GM19023 (cell line): Measurements from ENCODE around the gene RAB43.
"Not testable (repeated sequence)": the region's sequence is repeated elsewhere in the genome, so short reads cannot be mapped to it uniquely, and the experiment has no call there.

Source experiments
- ATAC-seq: cut with Tn5 transposase; IDR thresholded peaks from one replicate; pipeline ENCODE4 v1.9.1; 2021; ENCODE audit warnings: mild to moderate bottlenecking, moderate library complexity; ENCODE audit not compliant: unreplicated experiment

Gene RAB43

GRCh38 chr3:129100274-129100673 is 21.3 kb downstream of the RAB43 start:
- no peak for ATAC-seq

GRCh38 chr3:129095285-129095684 is 26.3 kb downstream of the RAB43 start:
- no peak for ATAC-seq

GRCh38 chr3:129088312-129088711 is 33.3 kb downstream of the RAB43 start:
- ATAC-seq = not testable (repeated sequence)

- ATAC-seq = not testable (repeated sequence)
Observed at GRCh38 chr3:129087904-129088303, 33.7 kb downstream of the RAB43 start.

GRCh38 chr3:129087138-129087702 is 34.4 kb downstream of the RAB43 start:
- ATAC-seq = no peak

GRCh38 chr3:129085818-129086217 is 35.8 kb downstream of the RAB43 start:
- no peak for ATAC-seq

- ATAC-seq = no peak
Observed at GRCh38 chr3:129085165-129085715, 36.4 kb downstream of the RAB43 start.

- no peak for ATAC-seq
Observed at GRCh38 chr3:129084501-129084900, 37.1 kb downstream of the RAB43 start.

GRCh38 chr3:129082026-129082425 is 39.6 kb downstream of the RAB43 start:
- no peak for ATAC-seq

- no peak for ATAC-seq
Observed at GRCh38 chr3:129081503-129081902, 40.1 kb downstream of the RAB43 start.

GRCh38 chr3:129078510-129078909 is 43.1 kb downstream of the RAB43 start:
- no peak for ATAC-seq

GRCh38 chr3:129077222-129077621 is 44.4 kb downstream of the RAB43 start:
- no peak for ATAC-seq

- ATAC-seq = no peak
Observed at GRCh38 chr3:129070086-129070885, 51.3 kb downstream of the RAB43 start.

GRCh38 chr3:129069313-129070085 is 52.1 kb downstream of the RAB43 start:
- ATAC-seq = not testable (repeated sequence)

- no peak for ATAC-seq
Observed at GRCh38 chr3:129068291-129068886, 53.2 kb downstream of the RAB43 start.

GRCh38 chr3:129067719-129068118 is 53.9 kb downstream of the RAB43 start:
- ATAC-seq = not testable (repeated sequence)

GRCh38 chr3:129065720-129066073 is 55.9 kb downstream of the RAB43 start:
- ATAC-seq = no peak

GRCh38 chr3:129065016-129065719 is 56.4 kb downstream of the RAB43 start:
- ATAC-seq = no peak

- no peak for ATAC-seq
Observed at GRCh38 chr3:129063841-129064482, 57.6 kb downstream of the RAB43 start.

GRCh38 chr3:129063091-129063640 is 58.4 kb downstream of the RAB43 start:
- no peak for ATAC-seq
